NCI-H2227 (cell line): ENCODE data around the gene ARPC5.
A peak's percentile ranks its signal among the peaks of the same experiment; 100 is the strongest.
"Not testable (repeated sequence)": the region's sequence is repeated elsewhere in the genome, so short reads cannot be mapped to it uniquely, and the experiment has no call there.

Experiments
- DNase-seq: peaks from one replicate; lab custom pipeline; 2025; ENCODE audit not compliant: unreplicated experiment; lab: John Stamatoyannopoulos, UW

The ARPC5 gene

DNA sequence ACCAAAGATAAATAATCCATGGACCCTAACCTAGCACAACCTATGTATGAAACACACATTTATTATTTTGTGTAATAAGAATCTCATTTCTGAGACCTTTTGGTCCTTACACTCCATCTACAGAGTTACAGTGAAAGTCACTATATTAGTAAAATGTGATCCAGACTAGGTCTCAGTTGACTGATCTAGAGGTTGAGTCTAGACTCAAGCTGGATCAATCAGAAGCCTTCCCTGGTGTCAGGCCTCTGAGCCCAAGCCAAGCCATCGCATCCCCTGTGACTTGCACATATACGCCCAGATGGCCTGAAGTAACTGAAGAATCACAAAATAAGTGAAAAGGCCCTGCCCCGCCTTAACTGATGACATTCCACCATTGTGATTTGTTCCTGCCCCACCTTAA lies 22.6 kb downstream of the ARPC5 start:
- not testable (repeated sequence) for DNase-seq

DNA sequence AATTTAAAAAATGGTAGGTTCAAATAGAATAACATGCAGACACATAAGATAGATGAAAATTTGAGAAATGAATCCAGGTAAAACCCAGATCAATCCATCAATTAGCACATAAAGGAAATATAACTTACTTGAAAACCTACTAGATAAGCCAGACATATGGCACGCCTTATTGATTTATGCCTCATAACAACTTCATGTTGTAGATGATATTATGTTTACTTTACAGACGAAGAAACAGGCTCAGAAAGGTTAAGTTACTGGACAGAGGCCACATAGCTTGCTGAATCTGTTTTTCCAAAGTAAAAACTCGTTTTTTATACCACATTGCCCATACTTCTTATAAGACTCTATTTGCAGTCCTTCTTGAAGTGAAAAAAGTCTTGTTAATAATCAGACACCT lies 23.2 kb downstream of the ARPC5 start:
- no peak for DNase-seq

DNA sequence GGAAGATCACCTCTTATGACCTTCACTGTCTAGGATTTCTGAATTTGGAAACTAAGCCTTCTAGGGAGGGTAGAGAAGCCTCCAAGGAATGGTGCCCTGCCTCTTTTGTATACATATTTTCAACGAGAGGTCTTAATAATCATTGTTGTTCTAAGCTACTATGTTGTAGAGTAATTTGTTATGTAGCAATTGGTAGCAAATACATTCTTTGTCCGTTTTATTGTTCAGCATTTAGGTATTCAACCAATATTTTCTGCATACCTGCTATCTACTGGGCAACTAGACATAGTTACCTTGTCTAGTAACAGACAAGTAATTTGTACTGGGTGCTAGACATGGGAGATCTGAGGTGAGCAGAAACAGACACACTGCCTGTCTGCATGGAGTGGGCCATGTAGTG lies 24.6 kb downstream of the ARPC5 start:
- no peak for DNase-seq

DNA sequence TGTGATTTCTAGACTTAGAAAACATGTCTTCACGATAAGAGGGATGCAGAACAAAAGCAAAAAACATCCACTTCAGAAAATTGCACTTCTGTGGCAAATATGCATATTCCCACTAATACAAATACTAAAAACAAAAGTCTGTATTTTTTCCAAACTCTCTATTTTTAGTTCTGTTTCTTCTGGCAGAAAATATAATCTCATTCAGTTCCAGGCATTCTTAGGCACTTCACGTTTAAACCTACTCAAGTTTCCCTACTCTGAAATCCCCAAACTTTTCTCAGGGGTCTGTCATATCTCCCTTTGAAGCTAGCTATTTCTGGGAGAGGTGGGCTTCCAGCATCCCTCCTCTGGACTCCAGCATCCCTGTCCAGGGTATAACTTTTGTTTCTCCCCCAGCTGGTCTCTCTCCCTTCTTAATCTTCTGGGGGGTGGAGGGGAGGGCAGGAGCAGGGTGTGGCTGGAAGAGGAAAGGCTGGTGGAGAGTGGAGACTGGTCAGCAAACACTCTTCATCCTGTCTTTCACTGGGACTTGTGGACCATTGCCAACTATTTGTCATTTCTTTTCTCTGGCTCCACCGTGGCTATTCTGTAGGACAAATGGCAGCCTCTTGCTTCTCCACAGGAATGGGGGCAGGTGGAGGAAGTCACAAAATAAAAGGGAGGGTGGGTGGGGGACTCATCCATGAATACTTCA lies 25.7 kb downstream of the ARPC5 start:
- no peak for DNase-seq

DNA sequence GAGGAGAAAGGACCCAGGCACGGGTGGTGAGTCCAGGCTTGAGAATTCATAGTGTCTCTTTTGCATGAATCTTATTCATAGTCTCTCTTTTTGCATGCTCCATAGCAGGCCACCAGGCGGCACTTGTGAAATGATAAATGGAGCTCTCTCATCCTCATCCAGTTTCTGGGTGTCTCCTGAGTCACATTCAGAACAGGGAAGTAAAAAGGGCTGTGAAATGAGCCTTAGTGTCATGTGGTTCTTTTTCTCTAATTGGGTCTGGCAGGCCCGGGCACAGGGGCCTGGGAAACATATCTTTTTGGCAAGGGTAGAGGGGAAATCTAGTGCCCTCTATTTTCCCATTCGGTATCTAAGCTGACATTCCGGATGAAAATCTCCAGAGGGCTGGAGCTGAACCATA lies 26.3 kb downstream of the ARPC5 start:
- peak; percentile 64 for DNase-seq

DNA sequence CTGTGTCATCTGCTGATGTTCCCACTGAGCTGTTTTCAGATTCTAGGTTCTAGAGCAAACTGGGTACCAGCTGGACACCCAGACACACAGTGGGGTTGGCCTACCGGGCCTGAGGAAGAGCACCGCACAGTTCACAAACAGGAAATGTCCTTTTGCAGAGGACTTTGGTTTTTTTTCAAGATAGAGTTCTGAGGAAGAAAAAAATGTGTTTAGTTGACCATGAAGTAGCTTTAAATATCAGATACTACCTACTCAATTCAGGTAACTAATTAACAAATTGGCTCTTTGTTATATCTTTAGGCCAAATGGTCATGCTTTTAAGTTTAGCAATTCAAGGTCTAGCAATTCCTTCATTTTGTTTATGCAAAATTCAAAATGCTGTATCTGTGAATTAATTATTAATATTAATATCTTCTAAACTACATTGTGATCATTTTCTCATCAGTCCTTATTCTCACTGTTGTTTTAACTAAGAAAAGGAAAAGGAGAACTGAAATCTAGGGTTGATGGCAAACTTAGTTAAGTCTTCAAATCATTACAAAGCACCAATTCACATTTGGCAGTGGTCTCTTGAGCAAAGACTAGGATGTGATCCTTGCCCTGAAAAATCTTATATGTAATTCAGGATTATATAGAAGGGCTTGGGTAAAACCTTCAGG lies 28.1 kb downstream of the ARPC5 start:
- DNase-seq = no peak

DNA sequence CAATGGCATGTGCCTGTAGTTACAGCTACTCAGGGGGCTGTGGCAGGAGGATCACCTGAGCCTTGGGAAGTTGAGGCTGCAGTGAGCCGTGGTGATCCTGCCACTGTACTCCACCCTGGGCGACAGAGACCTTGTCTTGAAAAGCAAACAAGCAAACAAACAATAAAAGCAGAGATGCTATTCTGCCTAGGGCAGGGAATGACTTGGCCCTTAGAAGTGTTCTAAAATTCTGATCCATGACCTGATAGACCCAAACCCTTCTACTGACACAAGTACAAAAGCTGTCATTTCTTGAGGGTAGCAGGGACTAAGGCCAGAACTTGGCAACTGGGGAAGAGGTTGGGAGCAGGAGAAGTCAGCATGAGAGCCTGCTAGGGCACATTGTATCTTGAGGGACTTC lies 29.7 kb downstream of the ARPC5 start:
- no peak for DNase-seq

DNA sequence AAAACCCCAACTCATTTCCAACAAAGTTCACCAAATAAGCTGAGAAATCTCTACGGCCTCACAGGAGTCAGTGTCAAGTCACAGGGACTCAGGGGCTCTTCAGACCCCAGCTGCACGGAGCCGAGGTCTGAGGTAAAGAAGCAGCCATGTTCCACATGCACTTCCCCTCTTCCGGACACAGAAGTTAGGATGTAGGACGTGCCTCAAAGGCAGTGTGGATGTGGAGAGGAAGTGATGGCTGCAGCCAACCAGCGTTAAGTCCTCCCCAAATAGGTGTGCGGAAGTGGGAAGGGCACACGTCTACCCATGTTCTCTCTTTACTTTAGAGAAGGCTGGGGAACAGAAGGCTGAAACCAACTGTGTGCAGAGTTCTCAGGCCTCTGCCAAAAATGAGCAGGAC lies 30.8 kb downstream of the ARPC5 start:
- no peak for DNase-seq

DNA sequence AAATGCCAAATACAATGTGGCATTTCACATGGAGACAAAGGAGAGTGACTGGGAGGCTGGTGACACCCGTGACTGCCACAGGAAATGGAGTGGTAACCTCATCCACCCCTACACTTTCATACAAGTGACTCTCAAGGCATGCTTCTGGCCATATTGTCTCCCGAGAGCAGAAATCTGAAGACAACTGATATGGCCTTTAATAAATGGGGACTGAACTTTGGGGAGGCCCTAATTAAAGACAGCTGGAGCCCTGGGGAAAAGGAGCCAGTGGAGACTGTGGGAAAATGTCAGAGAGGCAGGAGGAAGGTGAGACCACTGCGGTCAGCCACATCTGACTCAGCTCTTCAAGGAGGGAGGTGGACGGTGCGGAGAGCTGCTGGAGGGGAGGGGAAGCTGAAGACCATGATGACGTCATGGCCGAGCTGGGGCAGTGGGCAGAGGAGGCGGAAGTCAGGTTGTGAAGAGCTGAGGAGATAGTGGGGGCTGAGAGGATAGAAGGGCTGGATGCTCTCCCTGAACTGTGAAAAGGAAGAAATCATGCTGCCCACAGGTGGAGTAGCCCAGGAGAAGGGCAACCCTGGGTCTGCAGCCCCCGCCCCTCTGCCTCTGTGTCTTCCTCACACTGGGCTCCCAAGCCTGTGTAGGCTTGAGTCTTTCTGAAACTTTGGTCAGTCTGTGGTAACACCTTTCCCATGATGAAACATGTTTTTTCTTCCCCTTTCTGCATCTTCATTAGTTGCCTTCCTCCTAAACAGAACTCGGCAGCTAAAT lies 31.4 kb downstream of the ARPC5 start:
- peak; percentile 7 for DNase-seq

DNA sequence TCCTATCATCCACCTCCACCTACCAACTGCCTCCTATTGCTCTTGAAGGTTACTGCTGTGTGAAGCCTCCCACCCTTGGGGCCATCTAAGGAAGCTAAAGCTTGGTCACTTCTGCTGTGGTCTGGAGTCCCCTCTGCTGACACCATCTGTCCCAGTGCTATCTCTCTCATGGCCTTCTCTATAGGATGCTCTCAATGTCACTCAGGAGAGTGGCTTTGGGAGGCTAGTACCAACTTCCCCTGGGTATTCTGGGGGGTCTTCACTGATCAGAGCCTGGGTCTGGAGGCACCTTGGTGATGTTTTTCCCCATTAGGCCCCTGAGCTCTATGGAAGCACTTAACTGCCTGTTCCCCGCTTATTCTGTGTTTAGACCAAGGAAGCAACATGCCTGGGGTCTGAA lies 33.1 kb downstream of the ARPC5 start:
- DNase-seq = no peak

DNA sequence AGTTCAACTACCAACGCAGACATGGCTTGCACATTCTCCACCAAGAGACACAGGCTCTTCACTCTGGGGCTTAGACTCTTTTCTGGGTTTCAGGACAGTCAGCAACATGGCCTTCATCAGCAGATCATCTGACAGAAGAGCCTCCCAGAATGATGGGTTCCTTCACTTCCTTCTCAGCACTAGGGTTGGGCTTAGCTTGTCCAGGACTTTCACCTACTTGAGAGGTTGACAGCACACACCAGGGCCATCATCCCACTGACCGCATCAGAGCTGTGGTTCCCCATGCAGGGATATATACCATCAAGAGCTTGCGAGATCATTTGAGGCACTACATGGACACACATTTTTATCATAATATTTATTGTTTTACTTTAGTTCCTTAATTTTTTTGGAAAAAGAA lies 34.9 kb downstream of the ARPC5 start:
- no peak for DNase-seq

DNA sequence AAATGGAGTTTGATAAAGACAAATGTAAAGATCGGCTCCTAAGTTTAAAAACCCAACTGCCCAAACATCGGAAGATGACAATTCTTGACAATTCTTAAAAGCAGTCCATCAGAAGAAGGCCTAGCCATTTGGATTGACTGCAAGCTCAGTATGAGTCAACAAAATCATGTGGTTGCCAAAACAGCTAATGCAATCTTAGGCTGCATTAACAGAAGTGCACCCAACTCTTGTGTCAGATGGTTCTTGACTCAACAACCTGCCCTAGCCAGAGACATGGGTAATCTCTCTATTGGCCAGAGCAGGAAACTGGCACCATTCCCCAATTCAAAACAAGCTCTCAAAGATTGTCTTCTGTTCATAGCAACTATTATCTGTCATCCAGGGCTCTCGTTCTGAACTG lies 35.4 kb downstream of the ARPC5 start:
- no peak for DNase-seq

DNA sequence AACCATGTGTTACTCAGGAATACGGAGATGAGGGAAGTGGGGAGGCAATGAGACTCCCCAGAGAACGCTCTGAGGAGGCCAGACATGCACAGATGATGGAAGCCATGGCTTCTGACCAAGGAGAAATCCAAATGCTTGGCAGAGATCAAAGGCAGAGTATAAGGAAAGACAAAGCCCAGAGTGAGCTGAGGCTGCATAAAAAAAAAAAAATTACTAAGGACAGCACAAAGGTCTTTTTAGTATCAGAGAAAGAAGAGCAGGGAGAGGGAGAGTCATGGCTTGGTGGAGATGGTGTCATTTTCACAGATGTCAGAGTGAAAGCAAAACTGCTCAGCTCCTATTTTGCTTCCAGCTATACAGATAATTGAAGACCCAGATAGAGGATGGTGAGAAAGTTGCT lies 37.2 kb downstream of the ARPC5 start:
- DNase-seq = no peak

DNA sequence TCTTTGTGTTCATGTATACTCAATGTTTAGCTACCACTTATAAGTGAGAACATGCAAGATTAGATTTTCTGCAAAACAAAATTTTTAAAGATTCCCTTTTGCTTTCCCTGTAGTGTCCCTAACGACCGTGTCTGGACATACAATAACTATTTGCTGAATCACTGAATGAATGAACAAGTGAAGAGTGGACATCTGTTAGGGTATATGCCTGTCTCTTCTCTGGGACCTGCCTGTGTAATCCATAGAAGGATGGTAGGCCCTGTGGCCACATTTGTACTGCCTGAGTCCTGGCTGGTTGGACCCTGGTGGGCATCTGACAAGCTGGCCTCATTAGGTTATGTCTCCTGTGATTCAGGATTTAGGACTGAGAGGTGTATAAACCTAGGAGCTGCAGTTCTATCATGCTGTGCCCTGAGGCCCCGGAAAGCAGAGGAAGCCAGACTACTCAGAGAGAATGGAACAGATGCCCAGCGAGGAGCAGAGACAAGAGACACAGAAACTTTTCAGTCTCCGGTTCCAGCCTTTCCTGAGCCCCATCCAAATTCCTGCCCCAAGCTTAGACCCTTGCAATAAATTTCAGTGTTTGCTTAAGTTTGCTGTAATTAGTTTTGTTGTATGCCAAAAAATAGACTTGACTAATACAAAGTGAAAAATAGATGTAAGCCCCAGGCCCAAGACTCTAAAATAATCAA lies 37.8 kb downstream of the ARPC5 start:
- no peak for DNase-seq

DNA sequence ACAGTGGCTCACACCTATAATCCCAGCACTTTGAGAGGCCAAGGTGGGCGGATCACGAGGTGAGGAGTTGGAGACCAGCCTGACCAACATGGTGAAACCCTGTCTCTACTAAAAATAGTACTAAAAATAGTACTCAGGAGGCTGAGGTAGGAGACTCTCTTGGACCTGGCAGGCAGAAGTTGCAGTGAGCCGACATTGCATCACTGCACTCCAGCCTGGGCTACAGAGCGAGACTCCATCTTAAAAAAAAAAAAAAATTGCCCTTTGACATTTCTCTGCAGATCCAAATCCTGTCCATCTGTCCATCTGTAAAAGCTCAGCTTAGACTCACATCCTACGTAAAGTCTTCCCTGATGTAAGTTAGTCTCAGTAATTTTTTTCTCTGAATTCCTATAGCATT lies 39.1 kb downstream of the ARPC5 start:
- no peak for DNase-seq

DNA sequence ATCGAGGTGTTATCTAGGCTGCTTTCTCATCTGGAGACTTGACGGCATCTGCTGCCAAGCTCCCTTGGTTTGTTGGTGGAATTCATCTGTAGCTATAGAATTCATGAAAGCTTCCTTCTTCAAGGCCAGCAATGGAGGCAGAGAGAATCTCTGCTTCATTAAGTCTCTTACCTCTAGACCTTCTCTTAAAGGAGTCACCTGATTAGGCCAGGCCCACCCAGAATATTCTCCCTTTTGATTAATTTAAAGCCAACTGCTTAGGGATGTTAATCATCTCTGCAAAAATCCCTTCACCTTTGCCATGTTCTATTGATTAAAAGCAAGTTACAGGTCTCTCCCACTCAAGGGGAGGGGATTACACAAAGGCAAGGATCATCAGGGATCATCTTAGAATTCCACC lies 40.0 kb downstream of the ARPC5 start:
- no peak for DNase-seq

DNA sequence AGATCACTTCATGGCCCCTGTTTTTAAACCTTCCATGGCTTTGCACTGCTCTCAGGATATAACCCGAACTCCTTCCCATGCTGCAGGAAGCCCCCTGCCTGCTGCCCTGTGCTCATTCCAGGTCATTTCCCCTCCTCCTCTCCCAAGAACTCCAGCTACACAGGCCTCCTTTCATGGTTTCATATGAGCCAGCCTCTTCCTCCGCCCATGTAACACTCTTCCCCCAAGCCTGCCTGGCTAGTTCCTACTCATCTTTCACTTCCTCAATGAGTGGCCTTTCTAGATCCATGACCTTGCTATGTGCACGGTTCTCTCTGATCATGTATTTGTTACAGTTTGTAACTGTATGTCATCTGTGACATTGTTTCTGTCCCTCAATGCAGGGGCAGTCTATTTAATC lies 42.2 kb downstream of the ARPC5 start:
- no peak for DNase-seq

DNA sequence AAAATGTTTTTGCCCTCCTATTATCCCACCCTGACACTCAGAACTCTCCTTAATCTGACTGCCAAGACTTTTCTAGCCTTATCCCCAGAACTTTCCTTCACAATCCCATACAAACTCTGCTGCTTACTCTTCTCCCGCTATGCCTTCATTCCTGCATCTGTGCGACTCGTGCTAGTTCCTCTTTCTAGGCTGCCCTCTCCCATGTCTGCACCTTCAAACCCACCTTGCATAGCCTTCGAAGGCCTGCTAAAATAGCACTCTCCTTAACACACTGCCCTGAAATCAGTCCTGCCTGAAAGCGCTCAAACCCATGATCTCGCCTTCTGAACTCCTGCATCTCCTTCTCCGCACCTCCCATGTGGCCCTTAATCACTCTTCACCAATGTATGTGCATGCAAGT lies 42.9 kb downstream of the ARPC5 start:
- DNase-seq = no peak

DNA sequence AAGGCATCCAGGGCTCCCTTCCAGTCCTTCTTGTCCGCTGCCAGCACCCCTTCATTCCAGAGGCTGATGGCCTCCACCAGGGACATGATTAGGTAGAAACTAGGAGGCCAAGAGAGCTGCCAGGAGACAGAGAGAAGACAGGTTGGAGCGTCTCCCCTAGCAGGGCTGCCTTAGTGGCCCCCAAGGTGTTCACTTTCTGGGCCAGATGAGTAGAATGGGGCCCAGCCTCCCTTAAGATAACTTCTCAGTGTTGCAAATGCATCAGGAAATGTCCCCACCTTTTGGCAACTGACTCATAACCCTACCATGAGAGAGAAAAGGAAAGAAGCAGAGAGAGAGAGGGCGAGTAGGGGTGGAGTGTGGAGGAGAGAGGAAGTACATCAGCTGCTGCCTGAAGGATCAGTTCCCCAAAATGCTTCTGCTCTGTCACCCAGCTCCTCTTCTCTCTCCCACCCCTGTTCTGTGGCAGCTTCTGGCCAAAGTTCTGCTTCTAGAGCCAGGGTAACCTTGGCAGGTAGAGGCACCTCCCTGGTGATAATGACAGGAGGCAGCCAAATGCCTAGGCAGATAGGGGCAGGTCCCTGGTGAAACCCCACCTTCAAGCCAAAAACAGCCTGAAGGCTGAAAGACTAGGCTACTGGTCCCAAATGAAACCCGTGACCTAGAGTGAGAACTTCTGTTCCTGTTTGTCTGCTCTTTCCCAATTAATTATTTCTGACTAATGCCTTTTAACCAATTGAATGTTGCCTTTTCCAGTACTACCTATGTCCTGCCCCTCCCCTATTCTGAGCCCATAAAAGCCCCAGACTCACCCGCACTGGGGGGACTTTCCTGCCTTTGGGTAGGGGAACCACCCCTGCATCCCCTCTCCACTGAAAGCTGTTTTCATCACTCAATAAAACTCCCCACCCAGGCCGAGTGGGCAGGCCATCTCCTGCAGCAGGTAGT lies 45.1 kb downstream of the ARPC5 start, which contains the start of gene NCF2:
NCF2 (minus strand) TSS at position 216 of the 948 bp plus-strand sequence; CDS start at position 86, 130 bp downstream.
- no peak for DNase-seq

DNA sequence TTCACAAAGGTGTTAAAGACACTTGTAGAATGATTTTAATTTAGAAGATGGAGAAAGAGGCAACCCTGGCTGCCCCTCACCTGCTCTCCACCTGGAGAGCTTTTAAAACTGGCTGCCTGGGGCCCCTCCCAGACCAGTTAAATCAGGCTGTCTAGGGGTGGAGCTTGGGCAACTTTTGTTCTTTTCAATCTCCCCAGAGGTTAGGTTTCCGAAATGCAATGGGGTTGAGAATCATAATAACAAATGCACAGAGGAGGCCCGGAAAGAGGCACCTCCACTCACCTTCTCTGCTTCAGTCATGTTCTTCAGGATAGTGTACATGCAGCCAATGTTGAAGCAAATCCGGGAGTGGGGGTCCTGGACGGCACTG lies 45.7 kb downstream of the ARPC5 start:
- no peak for DNase-seq

DNA sequence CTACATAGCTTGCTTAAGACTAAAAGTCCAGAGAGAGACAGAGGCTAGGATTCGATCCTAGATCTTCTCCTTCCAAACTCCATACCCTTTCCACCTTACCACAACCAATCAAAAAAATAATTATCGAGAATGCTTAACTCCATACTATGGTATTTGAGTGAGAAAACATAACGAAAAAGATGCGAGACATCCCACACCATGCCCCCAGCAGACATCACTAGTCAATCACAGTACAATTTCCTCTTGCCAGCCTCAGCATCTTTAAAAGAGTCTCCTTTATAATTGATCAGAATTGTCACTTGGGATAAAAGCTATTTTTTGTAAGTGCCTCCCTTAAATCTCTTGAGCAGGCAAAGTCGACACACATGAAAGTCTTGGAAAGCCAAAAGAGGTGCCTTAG lies 46.2 kb downstream of the ARPC5 start:
- no peak for DNase-seq
